ENCODE data around the gene PROZ. TPM values are rescaled to one million over a fixed set of nuclear protein-coding genes. Genes with fewer than 3 reads are reported as not detected.

The PROZ gene
- total and polyA plus RNA-seq, 2 donors (not counting 1 experiment from before 2014, with no cell fraction given), result not detected

DNA sequence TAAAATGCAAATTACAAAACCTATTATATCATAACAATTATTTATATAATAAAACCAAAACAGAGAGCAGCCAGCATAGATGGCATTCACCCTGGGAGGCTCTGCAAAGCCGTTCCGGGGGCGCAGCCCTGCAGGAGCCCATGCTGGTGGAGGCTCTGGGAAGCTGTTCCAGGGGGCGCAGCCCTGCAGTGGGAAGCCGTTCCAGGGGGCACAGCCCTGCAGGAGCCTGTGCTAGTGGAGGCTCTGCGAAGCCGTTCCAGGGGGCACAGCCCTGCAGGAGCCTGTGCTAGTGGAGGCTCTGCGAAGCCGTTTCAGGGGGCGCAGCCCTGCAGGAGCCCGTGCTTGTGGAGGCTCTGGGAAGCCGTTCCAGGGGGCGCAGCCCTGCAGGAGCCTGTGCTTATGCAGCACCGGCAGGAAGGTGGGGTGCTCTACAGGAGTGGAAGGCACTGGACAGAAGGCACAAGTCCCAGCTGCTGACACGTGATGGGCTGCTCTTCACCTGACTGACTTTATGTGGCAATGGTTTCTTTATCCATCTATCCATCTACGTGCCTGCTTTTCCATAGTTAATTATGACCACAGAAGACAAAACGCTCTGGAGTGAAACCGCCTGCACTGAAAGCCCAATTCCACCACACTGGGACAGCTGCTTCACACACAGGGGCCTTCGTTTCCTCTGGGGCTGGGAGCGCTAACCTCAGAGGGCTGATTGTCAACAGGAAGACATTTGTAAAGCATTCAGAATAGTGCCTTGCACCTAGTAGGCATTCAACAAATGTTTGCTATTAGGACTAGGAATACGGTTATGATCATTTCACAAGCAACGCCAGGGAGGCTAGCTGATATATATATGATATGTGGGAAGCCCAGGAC, 26.4 kb downstream of the PROZ start:
- POLR2A ChIA-PET, result no interaction called here
- Histone ChIP-seq H3K4me3 (ENCODE audit: control extremely low read depth in 1 of 5, extremely low read depth in 1 of 5, insufficient read depth in 1 of 5, low read depth in 2 of 5, low read length in 4 of 5) (no peak overlapping the region), H3K79me2 (ENCODE audit: control insufficient read depth, insufficient read depth, low read length) (no peaks in the 10 kb centered on the region), H3K27me3 (replicated peaks in 1 of 4; ENCODE audit: control extremely low read depth in 1 of 4, control insufficient read depth in 3 of 4, insufficient read depth in 4 of 4, low read length in 3 of 4) (no peaks in the 10 kb centered on the region), H2AFZ (ENCODE audit: insufficient read depth, low read depth, low read length, poor library complexity, severe bottlenecking) (no peak overlapping the region), H3K27ac (ENCODE audit: low read length in 2 of 2) (no peak overlapping the region), H3K4me2 (replicated peaks; ENCODE audit: low read depth, low read length, poor library complexity, severe bottlenecking) (no peak overlapping the region), H3K4me1 (ENCODE audit: control insufficient read depth in 2 of 2, insufficient read depth in 2 of 2, low read length in 2 of 2) (no peaks in the 10 kb centered on the region), H4K20me1 (ENCODE audit: control insufficient read depth, insufficient read depth, low read length, poor library complexity, severe bottlenecking) (no peaks in the 10 kb centered on the region), H3K9ac (ENCODE audit: low read length) (no peak overlapping the region), H3K36me3 (replicated peaks in 1 of 2; ENCODE audit: control extremely low read depth in 1 of 2, control insufficient read depth in 1 of 2, extremely low read depth in 1 of 2, insufficient read depth in 2 of 2, low read length in 1 of 2) (peaks cover 9 to 71% of the 10 kb centered on the region in 2 experiments), H3K9me3 (ENCODE audit: control extremely low read depth in 1 of 3, control insufficient read depth in 2 of 3, insufficient read depth in 1 of 3, low read length in 2 of 3) (no peaks in the 10 kb centered on the region)
- peak overlapping the region; percentile 20 for H3K4me3 Mint-ChIP-seq
- ATAC-seq (ENCODE audit: low read depth), result no peak
- H3K27me3 Mint-ChIP-seq, result no peaks in the 10 kb centered on the region
- CTCF ChIA-PET, result no interaction called here
- WGBS (ENCODE audit: insufficient coverage), result 73% methylated on average over 19 of the region's 22 CpGs
- H3K4me1 Mint-ChIP-seq, result peaks cover 3% of the 10 kb centered on the region
- intact Hi-C loops (cut with micrococcal nuclease), result no loop called here
- H3K9me3 Mint-ChIP-seq (ENCODE audit: insufficient read depth), result no peaks in the 10 kb centered on the region
- TF ChIP-seq CTCF (IDR thresholded peaks at IDR 0.05) (no peak), EZH2 (IDR thresholded peaks at IDR 0.05; ENCODE audit: borderline replicate concordance, insufficient read depth, low read depth, low read length, poor library complexity, severe bottlenecking) (no peak)
- DNase-seq, result no peak
- H3K27ac Mint-ChIP-seq, result no peak overlapping the region
